HG02970 (cell line): ENCODE measurements around the gene PPP1R14C.
"Not testable (repeated sequence)": the region's sequence is repeated elsewhere in the genome, so short reads cannot be mapped to it uniquely, and the experiment has no call there.

Source experiments
- ATAC-seq: cut with Tn5 transposase; IDR thresholded peaks from one replicate; pipeline ENCODE4 v1.9.1; 2021; ENCODE audit warnings: mild to moderate bottlenecking, moderate library complexity, moderate number of reproducible peaks; ENCODE audit not compliant: unreplicated experiment, low FRiP score

PPP1R14C gene

GRCh38 chr6:150165020-150165702 is 22.3 kb downstream of the PPP1R14C start:
- ATAC-seq: no peak

DNA sequence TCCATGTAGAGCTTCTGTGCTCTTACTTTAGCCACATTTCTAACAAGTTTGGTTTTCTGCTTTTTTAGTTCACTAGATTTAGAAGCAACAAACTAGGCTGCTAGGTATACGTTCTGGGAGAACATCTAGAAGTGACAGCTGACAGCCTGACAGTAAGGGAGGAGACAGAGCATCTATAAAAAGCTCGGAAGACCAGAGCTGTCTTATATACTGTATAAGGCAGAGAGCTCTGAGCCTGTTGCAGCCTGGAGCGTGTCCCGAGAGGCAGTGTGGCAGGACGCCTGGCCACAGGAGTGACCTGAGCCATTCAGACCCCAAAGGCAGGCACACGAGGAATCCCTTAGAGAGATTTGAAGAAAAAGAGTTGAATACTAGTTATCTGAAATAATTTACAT is 24.6 kb downstream of the PPP1R14C start:
- no peak for ATAC-seq

DNA sequence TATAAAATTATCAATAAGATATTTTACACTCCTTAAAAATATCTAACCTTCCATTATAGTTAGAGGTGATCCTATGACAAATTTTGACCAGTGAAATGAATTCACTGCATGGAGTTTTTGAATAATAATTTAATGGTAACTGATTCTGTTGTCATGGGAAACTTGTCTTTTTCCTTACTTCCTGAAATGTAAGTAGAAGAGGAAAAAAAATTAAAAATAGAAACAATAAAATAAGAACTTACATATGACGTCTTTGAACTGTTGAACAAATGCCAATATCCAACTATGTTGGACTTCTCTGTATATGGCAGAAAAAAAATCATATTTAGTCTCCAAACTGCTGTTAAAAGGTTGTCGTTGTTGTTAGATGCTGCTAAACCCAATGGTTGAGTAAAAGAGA is 26.3 kb downstream of the PPP1R14C start:
- no peak for ATAC-seq

- ATAC-seq: no peak
Observed at GRCh38 chr6:150169609-150170008, 26.8 kb downstream of the PPP1R14C start.

DNA sequence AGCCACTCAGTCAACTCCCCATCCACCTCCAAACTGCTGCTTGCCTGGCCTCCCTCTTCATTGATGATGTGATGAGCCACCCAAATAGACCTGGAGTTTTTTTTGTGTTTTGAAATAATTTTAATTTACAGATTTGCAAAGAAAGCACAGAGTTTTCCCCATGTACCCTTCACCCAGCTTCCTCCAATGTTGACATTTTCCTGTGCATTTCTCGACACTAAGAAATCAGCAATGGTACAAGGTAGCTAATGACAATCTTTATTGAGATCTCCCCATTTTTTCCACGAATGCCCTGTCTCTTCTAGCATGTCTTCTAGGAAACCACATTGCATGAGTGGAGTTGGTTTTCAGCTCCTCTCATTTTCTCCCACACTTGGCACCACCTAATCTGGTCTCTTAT is 30.1 kb downstream of the PPP1R14C start:
- ATAC-seq: no peak

- no peak for ATAC-seq
Observed at GRCh38 chr6:150175586-150176151, 32.8 kb downstream of the PPP1R14C start.

DNA sequence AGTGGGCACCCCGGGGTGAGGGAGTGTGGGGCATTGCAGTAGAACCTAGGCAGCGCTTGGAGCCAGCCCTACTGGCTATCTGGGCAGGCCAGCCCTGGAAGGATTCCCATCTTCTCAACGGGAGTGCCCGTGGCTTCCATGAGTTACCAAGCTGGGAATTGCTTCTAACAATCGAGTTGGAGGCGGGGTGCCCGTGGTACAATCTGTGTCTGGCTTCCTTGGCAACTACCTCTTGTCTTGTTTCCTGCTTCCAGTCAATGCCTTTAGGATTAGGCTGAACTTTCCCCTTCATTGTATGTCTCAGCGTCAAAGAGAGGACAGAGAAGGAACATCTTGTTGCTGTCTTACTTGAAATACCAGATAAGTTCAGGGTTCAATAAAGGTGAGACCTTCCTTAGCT is 33.3 kb downstream of the PPP1R14C start:
- no peak for ATAC-seq

- ATAC-seq: no peak
Observed at GRCh38 chr6:150176659-150177058, 33.8 kb downstream of the PPP1R14C start.

DNA sequence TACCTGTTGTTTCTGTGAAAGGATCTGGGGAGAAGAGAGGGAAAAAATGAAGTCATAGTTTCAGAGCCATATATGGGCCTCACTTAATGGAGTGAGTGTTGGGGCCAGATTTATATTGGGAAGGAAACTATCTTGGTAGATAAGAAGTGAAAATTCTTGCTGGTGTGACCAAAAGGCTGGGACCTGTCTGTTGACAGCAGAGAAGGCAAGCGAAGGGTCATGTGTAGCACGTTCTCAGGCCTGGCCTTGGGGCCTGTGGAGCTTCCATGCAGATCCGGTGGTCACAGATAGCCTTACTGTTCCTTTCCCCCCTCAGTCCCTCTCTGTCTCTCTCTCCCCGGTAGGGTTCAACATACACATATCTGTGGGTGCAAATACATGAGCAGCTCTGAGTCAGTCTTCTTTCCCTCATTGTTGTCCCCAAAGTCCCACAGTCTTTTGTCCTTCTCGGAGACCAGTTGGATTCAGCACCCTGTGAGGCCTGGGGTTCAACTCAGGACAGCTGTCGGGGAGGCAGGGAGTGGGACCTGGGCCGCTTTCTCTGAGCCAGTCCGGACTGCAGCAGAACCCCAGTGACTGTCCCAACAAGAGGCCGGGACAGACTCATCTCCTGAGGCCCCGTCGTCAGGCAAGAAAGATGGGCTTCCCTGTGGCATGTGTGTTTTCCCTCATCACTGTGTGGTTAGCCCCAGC is 34.6 kb downstream of the PPP1R14C start:
- no peak for ATAC-seq

- no peak for ATAC-seq
Observed at GRCh38 chr6:150177952-150178520, 35.2 kb downstream of the PPP1R14C start.

GRCh38 chr6:150179030-150179429 is 36.2 kb downstream of the PPP1R14C start:
- no peak for ATAC-seq

- ATAC-seq: not testable (repeated sequence)
Observed at GRCh38 chr6:150179907-150180424, 37.1 kb downstream of the PPP1R14C start.

DNA sequence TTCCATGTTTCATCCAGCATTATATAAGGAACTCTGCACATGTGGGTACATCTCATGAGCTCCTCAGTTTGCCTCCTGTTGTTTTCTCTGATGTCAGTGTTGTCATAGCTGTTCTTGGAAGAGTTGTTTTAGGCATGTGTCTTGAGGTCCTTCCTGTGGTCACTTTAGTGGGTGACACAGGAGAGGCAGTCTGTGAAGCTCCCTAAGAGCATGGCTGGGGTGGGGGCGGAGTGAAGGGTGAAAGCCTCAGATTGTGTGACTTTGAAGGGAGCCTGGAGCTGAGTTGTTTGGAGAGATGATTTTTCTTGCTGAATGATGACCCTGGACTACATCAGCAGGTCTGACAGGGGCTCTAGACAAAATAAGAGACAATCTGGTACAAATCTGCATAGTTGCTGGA is 37.7 kb downstream of the PPP1R14C start:
- no peak for ATAC-seq

- ATAC-seq: no peak
Observed at GRCh38 chr6:150182460-150183078, 39.7 kb downstream of the PPP1R14C start.

DNA sequence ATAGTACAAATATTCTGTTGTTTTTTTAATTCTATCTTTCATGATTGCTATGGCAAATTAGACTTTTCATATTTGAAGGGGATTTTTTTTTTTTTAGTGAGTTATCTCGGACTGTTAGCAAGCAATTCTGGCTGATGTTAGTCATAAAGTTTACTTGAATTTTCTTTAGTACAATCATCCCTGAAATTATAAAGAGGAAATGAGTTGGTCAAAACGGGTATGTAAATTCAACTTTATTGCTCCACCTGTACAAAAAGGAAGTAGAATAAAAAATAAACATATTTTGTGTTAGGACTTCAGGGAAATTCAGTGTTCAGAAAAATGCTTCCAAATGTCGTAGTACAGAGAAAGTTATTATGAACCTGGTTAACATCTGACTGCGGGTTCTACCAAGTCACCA is 40.3 kb downstream of the PPP1R14C start:
- no peak for ATAC-seq

DNA sequence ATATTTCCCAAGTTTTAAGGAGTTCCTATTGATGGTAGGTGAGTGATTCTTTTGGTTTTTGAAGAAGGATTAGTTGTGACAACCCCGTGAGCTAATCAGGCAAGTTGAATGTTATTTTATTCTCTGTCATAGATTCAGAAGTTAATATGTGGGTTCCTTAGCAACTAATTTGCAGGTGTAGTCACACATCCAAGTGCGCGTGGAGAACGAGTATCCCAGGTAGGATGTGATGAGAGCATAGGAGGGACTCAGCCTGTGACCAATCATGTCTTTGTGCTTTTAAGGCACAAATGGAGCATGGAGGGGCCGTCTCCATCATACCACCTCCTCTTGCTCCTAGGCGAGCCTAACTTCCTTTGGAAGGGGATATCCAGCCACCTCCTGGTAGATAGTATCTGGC is 41.1 kb downstream of the PPP1R14C start:
- no peak for ATAC-seq

- no peak for ATAC-seq
Observed at GRCh38 chr6:150184850-150185731, 42.2 kb downstream of the PPP1R14C start.

DNA sequence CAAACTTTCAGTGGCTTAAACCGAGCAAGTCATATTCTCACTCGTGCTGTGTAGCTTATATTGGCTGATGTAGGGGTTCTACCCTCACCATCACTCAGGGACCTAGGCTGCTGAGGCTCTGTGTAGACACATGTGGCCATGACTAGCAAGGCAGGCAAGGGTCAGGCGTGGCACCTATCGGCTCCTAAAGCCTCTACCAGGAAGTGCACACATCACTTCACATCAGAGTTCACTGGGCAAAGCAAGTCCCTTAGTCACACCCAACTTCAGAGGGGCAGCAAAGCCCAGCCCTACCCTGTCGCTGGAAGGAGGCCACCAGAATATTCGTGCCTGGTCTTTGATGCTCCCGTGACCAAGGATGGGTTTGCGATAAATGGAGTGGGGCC is 42.9 kb downstream of the PPP1R14C start:
- no peak for ATAC-seq

- no peak for ATAC-seq
Observed at GRCh38 chr6:150186129-150186898, 43.5 kb downstream of the PPP1R14C start.
